Right lobe of liver (tissue), 6 donors: ENCODE data around the gene LRTM2. TPM values are rescaled to one million over a fixed set of nuclear protein-coding genes. Genes with fewer than 3 reads are reported as not detected.

Source experiments
- ATAC-seq, 4 donors: fragments of 200-7000 bp; cut with Tn5 transposase; one replicate each; pipeline ENCODE4 v1.9.1; 2020; ENCODE audit warnings: mild to moderate bottlenecking in 4 of 4, moderate library complexity in 4 of 4
- DNase-seq, 3 donors: peaks; one replicate each; pipeline ENCODE4 v3.0.0-alpha.2; 2020
- H3K27ac ChIP-seq, 3 donors: fragments of 200-600 bp; one replicate each; pipeline ENCODE4 v1.8.0; 2022
- H3K27me3 ChIP-seq, 2 donors: fragments of 200-600 bp; one replicate each; pipeline ENCODE4 v1.8.0; 2022
- H3K36me3 ChIP-seq, 4 donors: fragments of 200-600 bp; sonication (generic) in 1 of 4; one replicate each; pipeline versions ENCODE4 v1.5.1 to v1.8.0; 2017 to 2022; ENCODE audit warnings: control low read depth in 1 of 4
- H3K4me1 ChIP-seq, 4 donors: fragments of 200-600 bp; sonication (generic) in 1 of 4; one replicate each; pipeline versions ENCODE4 v1.5.1 to v1.8.0; 2017 to 2022; ENCODE audit warnings: control low read depth in 1 of 4
- H3K4me3 ChIP-seq, 3 donors: fragments of 200-600 bp; one replicate each; pipeline ENCODE4 v1.8.0; 2022
- H3K9me3 ChIP-seq, 4 donors: fragments of 200-600 bp; sonication (generic) in 1 of 4; one replicate each; pipeline versions ENCODE4 v1.5.1 to v1.8.0; 2017 to 2022; ENCODE audit warnings: control low read depth in 1 of 4
- POLR2A ChIP-seq: fragments of 450-650 bp; IDR thresholded peaks from one replicate; pipeline ENCODE4 v1.6.1; 2017; ENCODE audit warnings: antibody characterized with exemption, mild to moderate bottlenecking
- WGBS: methylation state at CpG from one replicate; pipeline ENCODE4 v1.1.6; 2018; ENCODE audit warnings: low coverage, low lambda C conversion rate; ENCODE audit not compliant: insufficient coverage; ENCODE audit errors: missing lambda C conversion rate; 5-methylcytosine and 5-hydroxymethylcytosine counted together
- intact Hi-C, 2 donors: fragments of 100-400 bp; cut with DNase I; formaldehyde crosslinking; loops; one replicate each; pipeline versions ENCODE4 v1.11.2 to v1.14.1; 2022
- total RNA-seq, 6 experiments: library from RNA; depleted of rRNA in 2 of 6; stranded (reverse); fragments of >200 nt in 2 of 6; fragmentation: NEBNext Ultra II Directional in 3 of 6; extraction: Animal tissue kit (Norgen Biotek cat#: 25700) in 3 of 6; gene quantifications; one replicate each; pipeline versions ENCODE4 v1.1.0 to v1.2.4, GENCODE V29; 2016 to 2023
- TF ChIP-seq, protein P1 (sequence below), 4 donors: fragments of 200-600 bp in 3 of 4; fragments of 450-650 bp in 1 of 4; IDR thresholded peaks; one replicate each; pipeline versions ENCODE4 v1.5.1 to v1.8.0; 2016 to 2022; ENCODE audit warnings: antibody characterized with exemption in 4 of 4, mild to moderate bottlenecking in 2 of 4
- donor health status: DM: no; HTN: yes; CAD: no.
- donor health status: DM: no; HTN: no; CAD: no.
- donor health status: DM: no; HTN: no; CAD: no.
- donor health status: DM: no; HTN: yes; CAD: no.
- donor health status: DM: no; HTN: yes; CAD: no.

The LRTM2 gene
- total RNA-seq, 6 experiments from 2014 or later: not detected

DNA sequence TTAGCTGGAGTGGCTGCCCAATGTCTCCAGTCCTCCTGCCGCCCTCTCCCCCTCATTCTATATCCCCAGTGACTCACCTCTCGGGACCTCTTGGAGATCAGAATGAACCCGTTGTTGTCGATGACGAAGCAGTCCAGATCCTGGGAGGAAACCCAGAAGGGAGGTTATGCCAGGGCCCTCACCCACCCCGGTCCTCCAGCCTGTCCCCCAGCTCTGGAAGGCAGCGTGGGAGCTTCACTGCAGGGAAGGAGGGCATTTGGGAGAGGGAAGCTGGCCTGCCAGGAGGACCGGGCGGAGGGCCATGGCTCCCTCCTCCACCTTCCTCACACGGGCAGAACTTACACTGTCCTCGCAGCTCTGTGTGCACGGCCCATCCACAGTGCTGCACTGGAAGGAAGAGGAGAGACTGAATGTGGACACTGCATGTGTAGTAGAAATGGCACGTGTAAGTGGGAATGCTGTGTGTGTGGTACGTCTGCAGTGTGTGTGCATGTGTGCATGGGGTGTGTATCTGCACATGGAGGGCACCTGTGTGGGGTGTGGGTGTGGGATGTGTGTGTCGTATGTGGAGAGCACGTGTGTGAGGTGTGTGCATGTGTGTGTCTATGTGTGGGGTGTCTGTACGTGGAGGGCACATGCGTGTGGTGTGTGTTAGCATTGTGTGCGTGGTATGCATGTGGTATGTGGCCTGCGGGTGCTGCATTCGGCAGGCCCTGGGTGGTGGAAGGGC, 10.0 kb upstream of the LRTM2 start:
- no peaks in the 10 kb centered on the region for H3K9me3 ChIP-seq
- no peak for TF ChIP-seq POLR2A
- TF ChIP-seq, protein P1, sequence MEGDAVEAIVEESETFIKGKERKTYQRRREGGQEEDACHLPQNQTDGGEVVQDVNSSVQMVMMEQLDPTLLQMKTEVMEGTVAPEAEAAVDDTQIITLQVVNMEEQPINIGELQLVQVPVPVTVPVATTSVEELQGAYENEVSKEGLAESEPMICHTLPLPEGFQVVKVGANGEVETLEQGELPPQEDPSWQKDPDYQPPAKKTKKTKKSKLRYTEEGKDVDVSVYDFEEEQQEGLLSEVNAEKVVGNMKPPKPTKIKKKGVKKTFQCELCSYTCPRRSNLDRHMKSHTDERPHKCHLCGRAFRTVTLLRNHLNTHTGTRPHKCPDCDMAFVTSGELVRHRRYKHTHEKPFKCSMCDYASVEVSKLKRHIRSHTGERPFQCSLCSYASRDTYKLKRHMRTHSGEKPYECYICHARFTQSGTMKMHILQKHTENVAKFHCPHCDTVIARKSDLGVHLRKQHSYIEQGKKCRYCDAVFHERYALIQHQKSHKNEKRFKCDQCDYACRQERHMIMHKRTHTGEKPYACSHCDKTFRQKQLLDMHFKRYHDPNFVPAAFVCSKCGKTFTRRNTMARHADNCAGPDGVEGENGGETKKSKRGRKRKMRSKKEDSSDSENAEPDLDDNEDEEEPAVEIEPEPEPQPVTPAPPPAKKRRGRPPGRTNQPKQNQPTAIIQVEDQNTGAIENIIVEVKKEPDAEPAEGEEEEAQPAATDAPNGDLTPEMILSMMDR (IDR thresholded peaks at IDR 0.05): no peak
- no peaks in the 10 kb centered on the region for H3K36me3 ChIP-seq
- H3K4me1 ChIP-seq: no peaks in the 10 kb centered on the region
- ATAC-seq: no peak
- intact Hi-C loops: no loop called here
- no peak overlapping the region for H3K27ac ChIP-seq
- WGBS: 82% methylated on average over 9 of the region's 21 CpGs
- peak in 1 of 3 donors; percentile 17 for DNase-seq
- H3K27me3 ChIP-seq: no peaks in the 10 kb centered on the region
- H3K4me3 ChIP-seq: no peak overlapping the region

DNA sequence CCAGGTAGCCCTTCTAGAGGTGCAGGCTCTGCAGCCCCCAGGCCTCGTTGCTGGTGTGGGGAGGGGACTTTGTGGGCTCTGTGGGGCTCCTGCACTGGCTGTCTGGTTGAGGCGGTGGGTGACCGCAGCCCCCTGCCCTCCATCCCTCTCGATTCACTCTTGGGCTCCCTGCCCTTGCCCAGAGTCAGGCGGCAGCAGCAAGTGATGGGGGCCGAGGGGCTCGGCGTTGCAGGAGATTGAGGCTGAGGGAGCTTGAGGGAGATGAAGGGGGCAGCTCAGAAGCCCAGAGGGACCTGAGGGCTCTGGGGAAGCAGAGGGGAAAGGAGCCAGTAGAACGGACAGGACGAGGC, 9.5 kb upstream of the LRTM2 start:
- intact Hi-C loops: no loop called here
- ATAC-seq: no peak
- WGBS: 70% methylated on average over 2 of the region's 10 CpGs
- Histone ChIP-seq H3K4me3 (no peak overlapping the region), H3K27me3 (no peaks in the 10 kb centered on the region), H3K27ac (no peak overlapping the region), H3K36me3 (no peaks in the 10 kb centered on the region), H3K4me1 (no peaks in the 10 kb centered on the region), H3K9me3 (no peaks in the 10 kb centered on the region)
- no peak for DNase-seq
- TF ChIP-seq, protein P1 (IDR thresholded peaks at IDR 0.05): no peak
- no peak for TF ChIP-seq POLR2A

DNA sequence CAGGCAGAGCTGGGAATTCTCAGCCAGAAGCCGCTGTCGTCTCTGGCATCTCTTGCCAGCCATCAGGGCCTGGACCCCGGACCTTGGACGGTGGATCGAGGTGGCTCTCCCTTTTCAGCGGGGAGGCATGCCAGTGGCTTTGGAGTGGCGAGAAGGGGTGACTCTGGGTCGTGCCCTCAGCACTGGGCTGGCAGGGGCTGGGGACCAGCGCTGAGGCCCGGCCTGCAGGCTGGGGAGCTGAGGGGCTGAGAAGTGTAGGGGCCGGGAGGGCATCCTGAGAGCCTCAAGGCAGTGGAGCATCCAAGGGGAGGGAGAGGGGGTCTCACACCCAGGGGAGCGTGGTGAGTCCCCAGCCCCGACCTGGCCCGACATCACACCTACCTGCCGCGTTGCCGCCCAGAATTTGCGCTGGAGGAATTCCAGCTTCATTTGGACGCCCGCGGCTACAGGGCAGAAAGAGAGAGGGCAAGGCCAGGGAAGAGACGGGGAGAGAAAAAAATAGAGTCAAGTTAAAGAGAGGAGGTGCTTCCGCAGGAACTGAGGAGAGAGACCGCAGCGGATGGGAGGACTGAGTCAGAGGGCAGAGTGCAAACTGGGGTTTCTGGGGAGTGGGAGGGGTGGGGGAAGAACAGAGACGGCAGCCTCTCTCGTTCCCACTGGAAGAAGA, 9.0 kb upstream of the LRTM2 start:
- Histone ChIP-seq H3K27ac (peak overlapping the region in 2 of 3 donors; percentile 15 to 60), H3K4me3 (no peak overlapping the region), H3K9me3 (no peaks in the 10 kb centered on the region), H3K36me3 (no peaks in the 10 kb centered on the region), H3K4me1 (no peaks in the 10 kb centered on the region), H3K27me3 (no peaks in the 10 kb centered on the region)
- ATAC-seq (peak in 2 of 4 donors; percentile 20 to 54), DNase-seq (no peak)
- TF ChIP-seq, protein P1 (IDR thresholded peaks at IDR 0.05): no peak
- TF ChIP-seq POLR2A: no peak
- WGBS: 57% methylated on average over 10 of the region's 27 CpGs
- intact Hi-C loops: no loop called here

DNA sequence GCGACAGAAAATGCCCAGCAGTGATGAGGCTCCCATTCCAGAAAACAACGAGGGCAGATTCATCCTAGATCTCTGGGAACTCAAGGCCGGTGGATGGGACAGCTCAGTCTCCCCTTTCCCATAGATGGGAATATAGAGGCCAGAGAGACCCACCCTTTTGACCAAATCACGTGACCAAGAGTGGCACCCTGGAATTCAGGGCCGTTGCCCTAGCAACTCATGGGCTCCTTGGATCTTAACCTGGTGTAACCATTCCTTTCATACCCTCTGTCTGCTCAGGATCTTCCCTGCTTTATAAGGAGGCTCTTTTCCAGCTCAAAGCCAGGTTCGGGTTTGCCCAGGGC, 8.4 kb upstream of the LRTM2 start:
- Histone ChIP-seq H3K27me3 (no peaks in the 10 kb centered on the region), H3K9me3 (no peaks in the 10 kb centered on the region), H3K36me3 (no peaks in the 10 kb centered on the region), H3K4me1 (no peaks in the 10 kb centered on the region), H3K4me3 (no peak overlapping the region), H3K27ac (peak overlapping the region; percentile 15 to 60 (median 24))
- ATAC-seq: no peak
- intact Hi-C loops: no loop called here
- DNase-seq: no peak
- 41% methylated on average over 3 of the region's 6 CpGs for WGBS
- TF ChIP-seq, protein P1 (IDR thresholded peaks at IDR 0.05): no peak
- no peak for TF ChIP-seq POLR2A
